Psoas muscle (tissue), 8 donors: Measurements from ENCODE around the gene PRRX2. TPM values are rescaled to one million over a fixed set of nuclear protein-coding genes. Genes with fewer than 3 reads are reported as not detected.

ENCODE experiments used
- ATAC-seq, 4 donors: fragments of 200-7000 bp; cut with Tn5 transposase; one replicate each; pipeline ENCODE4 v1.9.1; 2020; ENCODE audit warnings: moderate library complexity in 3 of 4, mild to moderate bottlenecking in 2 of 4
- DNase-seq, 2 donors: peaks; one replicate each; pipeline ENCODE4 v3.0.0-alpha.2; 2020
- H3K27ac ChIP-seq: fragments of 200-600 bp; one replicate; pipeline ENCODE4 v1.8.0; 2022
- H3K27me3 ChIP-seq, 3 donors: fragments of 200-600 bp in 1 of 3; one replicate each; pipeline versions ENCODE4 v1.6.1 to v1.8.0; 2013 to 2022; ENCODE audit warnings: low read length in 2 of 3, mild to moderate bottlenecking in 2 of 3, moderate library complexity in 1 of 3; ENCODE audit not compliant: insufficient read depth in 3 of 3
- H3K36me3 ChIP-seq, 2 donors: fragments of 200-600 bp in 1 of 2; one replicate each; pipeline versions ENCODE4 v1.6.1 to v1.8.0; 2013 to 2022; ENCODE audit warnings: low read depth in 1 of 2, mild to moderate bottlenecking in 1 of 2, moderate library complexity in 1 of 2; ENCODE audit not compliant: insufficient read depth in 1 of 2
- H3K4me1 ChIP-seq: fragments of 200-600 bp; one replicate; pipeline ENCODE4 v1.8.0; 2022
- H3K4me3 ChIP-seq: fragments of 200-600 bp; one replicate; pipeline ENCODE4 v1.8.0; 2022; ENCODE audit warnings: mild to moderate bottlenecking
- H3K9me3 ChIP-seq: fragments of 200-600 bp; one replicate; pipeline ENCODE4 v1.8.0; 2022
- CTCF ChIP-seq: fragments of 200-600 bp; IDR thresholded peaks from one replicate; pipeline ENCODE4 v1.8.0; 2022; ENCODE audit warnings: antibody characterized with exemption
- WGBS, 3 donors: extraction: QIAGEN DNeasy Blood & Tissue Kit; methylation state at CpG; one replicate each; pipeline versions ENCODE4 v1.1.6 to v1.1.7; 2013; 5-methylcytosine and 5-hydroxymethylcytosine counted together
- intact Hi-C, 2 donors: fragments of 100-400 bp; cut with DNase I; formaldehyde crosslinking; loops; one replicate each; pipeline versions ENCODE4 v1.11.0 to v1.14.2; 2022
- polyA plus RNA-seq, 3 donors: library from polyadenylated mRNA; stranded (reverse); fragments of 200-250 nt; gene quantifications; one replicate each; pipeline ENCODE4 v1.2.3, GENCODE V29; 2013
- total RNA-seq, 4 donors: library from RNA; stranded (reverse); fragmentation: NEBNext Ultra II Directional in 2 of 4; extraction: Animal tissue kit (Norgen Biotek cat#: 25700) in 2 of 4; gene quantifications; one replicate each; pipeline versions ENCODE4 v1.2.1 to v1.2.4, GENCODE V29; 2021 to 2023
- donor health status: healthy with polysubstance abuse.
- donor health status: DM: no; HTN: no; CAD: no; lungs with moderate emphysema.
- donor health status: Bipolar disorder and iron deficiency.
- donor health status: healthy.
- donor health status: DM: yes; HTN: yes; CAD: no.
- donor health status: DM: no; HTN: no; CAD: no.
- donor health status: DM: no; HTN: no; CAD: no.
- donor health status: DM: yes; HTN: yes; CAD: no.

The PRRX2 gene
- total and polyA plus RNA-seq, 7 donors, result 0.03 to 1.1 (median 0.49) TPM

- WGBS, 3 donors, result 84 to 91% (median 89%) methylated on average over 11 of the region's 11 CpGs
- H3K36me3 ChIP-seq, result no peaks in the 10 kb centered on the region
- peaks cover 0 to 15% (median 4%) of the 10 kb centered on the region in 3 donors for H3K27me3 ChIP-seq
- no peaks in the 10 kb centered on the region for H3K4me1 ChIP-seq
- intact Hi-C loops, result no loop called here
- DNase-seq (no peak), ATAC-seq (no peak)
- H3K9me3 ChIP-seq, result no peaks in the 10 kb centered on the region
- H3K27ac ChIP-seq, result no peak overlapping the region
- H3K4me3 ChIP-seq, result no peak overlapping the region
- TF ChIP-seq CTCF, result no peak
Measured at GRCh38 chr9:129688285-129689043, 23.0 kb downstream of the PRRX2 start.

GRCh38 chr9:129692534-129692933 is 27.1 kb downstream of the PRRX2 start:
- Histone ChIP-seq H3K4me1 (no peaks in the 10 kb centered on the region), H3K9me3 (no peaks in the 10 kb centered on the region), H3K27me3 (peaks cover 0 to 15% (median 13%) of the 10 kb centered on the region in 3 donors), H3K4me3 (no peak overlapping the region), H3K27ac (no peak overlapping the region), H3K36me3 (no peaks in the 10 kb centered on the region)
- DNase-seq (no peak), ATAC-seq (no peak)
- 83 to 88% (median 87%) methylated on average over 5 of the region's 5 CpGs for WGBS, 3 donors
- intact Hi-C loops, result no loop called here
- TF ChIP-seq CTCF, result no peak

- 53 to 75% (median 54%) methylated on average over 8 of the region's 8 CpGs for WGBS, 3 donors
- no peak overlapping the region for H3K4me3 ChIP-seq
Measured at GRCh38 chr9:129693741-129694140, 28.3 kb downstream of the PRRX2 start.

GRCh38 chr9:129694243-129694646 is 28.8 kb downstream of the PRRX2 start:
- ATAC-seq, result no peak
- DNase-seq, result no peak
- H3K27me3 ChIP-seq, result peaks cover 0 to 30% (median 16%) of the 10 kb centered on the region in 3 donors
- no peaks in the 10 kb centered on the region for H3K9me3 ChIP-seq
- no peak overlapping the region for H3K4me3 ChIP-seq
- 22 to 30% (median 25%) methylated on average over 11 of the region's 11 CpGs for WGBS, 3 donors
- H3K27ac ChIP-seq, result no peak overlapping the region
- H3K4me1 ChIP-seq, result no peaks in the 10 kb centered on the region
- TF ChIP-seq CTCF, result no peak
- no peaks in the 10 kb centered on the region for H3K36me3 ChIP-seq
- intact Hi-C loops, result no loop called here

More at GRCh38 chr9:129693741-129694140, 28.3 kb downstream of the PRRX2 start:
- Histone ChIP-seq H3K27ac (no peak overlapping the region), H3K27me3 (peaks cover 0 to 25% (median 14%) of the 10 kb centered on the region in 3 donors), H3K9me3 (no peaks in the 10 kb centered on the region), H3K4me1 (no peaks in the 10 kb centered on the region), H3K36me3 (no peaks in the 10 kb centered on the region)
- intact Hi-C loops, result no loop called here
- ATAC-seq, result no peak
- no peak for DNase-seq
- TF ChIP-seq CTCF, result no peak
